ENCODE data around the gene NLGN2. TPM values are rescaled to one million over a fixed set of nuclear protein-coding genes. Genes with fewer than 3 reads are reported as not detected.

The NLGN2 gene
- total RNA-seq, 6 experiments from 2014 or later, result 1.3 to 5.3 (median 3.0) TPM

GRCh38 chr17:7408863-7409262 lies 1.2 kb downstream of the NLGN2 start:
- no peak overlapping the region for H3K27ac ChIP-seq
- WGBS (ENCODE audit: insufficient coverage, low coverage, low lambda C conversion rate, missing lambda C conversion rate), result 91% methylated on average over 5 of the region's 6 CpGs
- no peak for ATAC-seq
- H3K36me3 ChIP-seq, result no peaks in the 10 kb centered on the region
- no peaks in the 10 kb centered on the region for H3K27me3 ChIP-seq
- no peaks in the 10 kb centered on the region for H3K9me3 ChIP-seq
- intact Hi-C loops (cut with DNase I), result no loop called here
- DNase-seq, result no peak
- H3K4me1 ChIP-seq, result no peaks in the 10 kb centered on the region
- no peak overlapping the region for H3K4me3 ChIP-seq
- TF ChIP-seq, protein P1, sequence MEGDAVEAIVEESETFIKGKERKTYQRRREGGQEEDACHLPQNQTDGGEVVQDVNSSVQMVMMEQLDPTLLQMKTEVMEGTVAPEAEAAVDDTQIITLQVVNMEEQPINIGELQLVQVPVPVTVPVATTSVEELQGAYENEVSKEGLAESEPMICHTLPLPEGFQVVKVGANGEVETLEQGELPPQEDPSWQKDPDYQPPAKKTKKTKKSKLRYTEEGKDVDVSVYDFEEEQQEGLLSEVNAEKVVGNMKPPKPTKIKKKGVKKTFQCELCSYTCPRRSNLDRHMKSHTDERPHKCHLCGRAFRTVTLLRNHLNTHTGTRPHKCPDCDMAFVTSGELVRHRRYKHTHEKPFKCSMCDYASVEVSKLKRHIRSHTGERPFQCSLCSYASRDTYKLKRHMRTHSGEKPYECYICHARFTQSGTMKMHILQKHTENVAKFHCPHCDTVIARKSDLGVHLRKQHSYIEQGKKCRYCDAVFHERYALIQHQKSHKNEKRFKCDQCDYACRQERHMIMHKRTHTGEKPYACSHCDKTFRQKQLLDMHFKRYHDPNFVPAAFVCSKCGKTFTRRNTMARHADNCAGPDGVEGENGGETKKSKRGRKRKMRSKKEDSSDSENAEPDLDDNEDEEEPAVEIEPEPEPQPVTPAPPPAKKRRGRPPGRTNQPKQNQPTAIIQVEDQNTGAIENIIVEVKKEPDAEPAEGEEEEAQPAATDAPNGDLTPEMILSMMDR (IDR thresholded peaks at IDR 0.05), result no peak
- no peak for TF ChIP-seq POLR2A (IDR thresholded peaks at IDR 0.05)

DNA sequence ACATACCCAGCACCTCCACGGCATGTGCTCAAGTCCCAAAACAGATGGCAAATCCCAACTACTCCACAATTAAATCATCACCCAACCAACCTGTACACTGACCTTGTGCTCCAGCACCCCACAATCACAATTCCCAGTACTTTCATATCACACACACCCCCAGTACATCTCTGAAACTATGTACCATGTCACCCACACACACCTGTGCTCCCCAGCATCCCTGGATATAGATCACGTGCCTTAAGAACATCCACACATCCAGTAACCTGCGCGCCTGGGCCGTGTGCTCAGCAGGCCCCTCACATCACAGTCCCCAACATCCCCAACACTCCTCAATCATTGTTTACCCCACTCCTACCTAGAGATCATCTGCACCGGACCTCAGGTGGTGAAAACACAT lies 2.1 kb downstream of the NLGN2 start:
- no peaks in the 10 kb centered on the region for H3K9me3 ChIP-seq
- H3K27ac ChIP-seq, result no peak overlapping the region
- intact Hi-C loops (cut with DNase I), result no loop called here
- DNase-seq (no peak), ATAC-seq (no peak)
- no peaks in the 10 kb centered on the region for H3K4me1 ChIP-seq
- H3K36me3 ChIP-seq, result no peaks in the 10 kb centered on the region
- no peak for TF ChIP-seq POLR2A (IDR thresholded peaks at IDR 0.05)
- TF ChIP-seq, protein P1 (IDR thresholded peaks at IDR 0.05), result no peak
- WGBS (ENCODE audit: insufficient coverage, low coverage, low lambda C conversion rate, missing lambda C conversion rate), result 99% methylated on average over 6 of the region's 6 CpGs
- no peaks in the 10 kb centered on the region for H3K27me3 ChIP-seq
- H3K4me3 ChIP-seq, result no peak overlapping the region

DNA sequence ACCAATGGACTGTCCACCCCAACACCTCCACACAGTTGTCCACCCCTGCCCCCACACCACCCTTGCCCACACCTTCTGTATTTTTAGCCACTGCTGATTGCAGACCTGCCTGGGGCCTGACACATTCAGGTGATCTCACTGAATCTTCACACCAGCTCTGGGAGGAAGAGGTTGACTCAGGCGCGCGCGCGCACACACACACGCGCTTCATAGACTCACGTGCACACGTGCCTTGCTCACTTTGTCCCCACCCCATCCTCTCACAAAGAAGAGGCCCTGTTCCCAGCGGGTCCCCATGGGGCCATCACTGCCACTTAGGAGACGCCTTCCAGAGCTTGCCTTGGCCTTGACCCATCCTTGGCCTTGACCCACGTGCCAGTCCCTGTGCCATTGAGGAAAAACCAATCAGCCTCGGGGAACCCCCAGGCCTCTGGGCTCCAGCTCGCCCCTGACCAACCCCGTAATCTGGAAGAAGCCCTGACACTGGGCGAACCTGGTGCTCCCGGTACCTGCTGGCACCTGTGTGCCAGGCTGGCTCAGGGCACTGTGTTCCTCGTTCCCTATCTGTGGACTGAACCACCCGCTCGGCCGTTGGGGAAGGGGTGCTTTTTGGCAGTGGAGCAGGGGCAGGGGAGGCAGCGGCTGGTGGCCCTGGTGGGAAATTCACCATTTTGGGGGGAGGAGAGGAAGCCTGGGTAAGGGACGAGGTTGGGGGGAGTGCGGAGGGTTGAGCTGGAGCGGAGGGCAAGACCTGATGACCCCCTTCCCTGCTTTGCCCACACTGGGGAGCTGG lies 3.2 kb downstream of the NLGN2 start:
- Histone ChIP-seq H3K27ac (no peak overlapping the region), H3K27me3 (no peaks in the 10 kb centered on the region), H3K4me1 (no peaks in the 10 kb centered on the region), H3K4me3 (no peak overlapping the region), H3K36me3 (no peaks in the 10 kb centered on the region), H3K9me3 (no peaks in the 10 kb centered on the region)
- intact Hi-C loops (cut with DNase I), result no loop called here
- 86% methylated on average over 17 of the region's 25 CpGs for WGBS (ENCODE audit: insufficient coverage, low coverage, low lambda C conversion rate, missing lambda C conversion rate)
- DNase-seq (no peak), ATAC-seq (no peak)
- TF ChIP-seq POLR2A (IDR thresholded peaks at IDR 0.05), result no peak
- TF ChIP-seq, protein P1 (IDR thresholded peaks at IDR 0.05), result no peak

DNA sequence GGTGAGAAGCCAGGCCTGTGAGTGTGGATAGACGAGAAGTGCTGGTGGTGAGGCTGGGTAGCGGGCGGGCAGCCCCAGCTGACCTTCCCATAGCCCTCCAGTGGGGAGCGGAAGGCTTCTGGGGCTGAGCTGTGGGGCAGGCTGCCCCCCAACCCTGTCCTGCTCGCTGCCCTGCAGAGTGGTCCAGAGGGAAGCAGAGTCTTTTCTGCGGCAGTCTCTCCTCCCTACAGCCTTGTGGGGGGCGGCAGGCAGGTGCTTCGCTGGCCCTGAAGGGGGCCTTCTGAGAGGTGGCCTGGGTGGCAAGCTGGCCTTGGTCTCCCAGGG lies 3.7 kb downstream of the NLGN2 start:
- intact Hi-C loops (cut with DNase I), result no loop called here
- H3K27ac ChIP-seq, result no peak overlapping the region
- WGBS (ENCODE audit: insufficient coverage, low coverage, low lambda C conversion rate, missing lambda C conversion rate), result 100% methylated on average over 2 of the region's 8 CpGs
- H3K4me3 ChIP-seq, result no peak overlapping the region
- DNase-seq (no peak), ATAC-seq (no peak)
- no peaks in the 10 kb centered on the region for H3K27me3 ChIP-seq
- no peaks in the 10 kb centered on the region for H3K9me3 ChIP-seq
- TF ChIP-seq POLR2A (IDR thresholded peaks at IDR 0.05), result no peak
- TF ChIP-seq, protein P1 (IDR thresholded peaks at IDR 0.05), result no peak
- no peaks in the 10 kb centered on the region for H3K36me3 ChIP-seq
- H3K4me1 ChIP-seq, result no peaks in the 10 kb centered on the region
